ENCODE measurements around the gene MTMR1. TPM values are rescaled to one million over a fixed set of nuclear protein-coding genes. Genes with fewer than 3 reads are reported as not detected.

The MTMR1 gene
- polyA plus RNA-seq, 1 donor from 2014 or later, result 34.7 TPM

GRCh38 chrX:150683536-150684146 lies 9.6 kb upstream of the MTMR1 start:
- Histone ChIP-seq H4K20me1 (ENCODE audit: insufficient read depth) (no peaks in the 10 kb centered on the region), H3K79me2 (replicated peaks; ENCODE audit: insufficient read depth, low read length) (no peaks in the 10 kb centered on the region), H3K9me3 (ENCODE audit: low read length) (no peaks in the 10 kb centered on the region), H3K36me3 (ENCODE audit: insufficient read depth, low read length) (no peaks in the 10 kb centered on the region), H3F3A (ENCODE audit: insufficient read depth, low read length, poor library complexity, severe bottlenecking) (no peaks in the 10 kb centered on the region), H3K4me2 (ENCODE audit: low read length) (no peak overlapping the region), H3K9ac (ENCODE audit: low read length) (no peak overlapping the region), H3K9me2 (ENCODE audit: insufficient read depth, low read length) (no peaks in the 10 kb centered on the region), H3K27me3 (ENCODE audit: insufficient read depth, low read depth, low read length) (no peaks in the 10 kb centered on the region), H3K27ac (ENCODE audit: low read length) (no peak overlapping the region), H3K4me3 (ENCODE audit: low read length) (no peak overlapping the region), H2AFZ (ENCODE audit: low read depth, low read length) (no peak overlapping the region)
- TF ChIP-seq MXI1 (conservative IDR thresholded peaks at IDR 0.05; ENCODE audit: poor library complexity, severe bottlenecking) (no peak), RAD21 (conservative IDR thresholded peaks at IDR 0.05) (no peak), TAF1 (IDR thresholded peaks at IDR 0.05; ENCODE audit: low read depth) (no peak), REST (IDR thresholded peaks at IDR 0.05; ENCODE audit: borderline replicate concordance) (no peak), POLR2AphosphoS5 (IDR thresholded peaks at IDR 0.05) (no peak), EZH2 (IDR thresholded peaks at IDR 0.05; ENCODE audit: borderline replicate concordance, insufficient read depth, low read length, poor library complexity, severe bottlenecking) (no peak), EP300 (conservative IDR thresholded peaks at IDR 0.05; ENCODE audit: poor library complexity, severe bottlenecking) (no peak), CTCF (IDR thresholded peaks at IDR 0.05; ENCODE audit: poor library complexity, severe bottlenecking) (no peak), SMC3 (conservative IDR thresholded peaks at IDR 0.05; ENCODE audit: poor library complexity) (no peak)

GRCh38 chrX:150688911-150689451 lies 4.2 kb upstream of the MTMR1 start:
- no peak overlapping the region for H3K9ac ChIP-seq (ENCODE audit: low read length)

More at GRCh38 chrX:150688911-150689451, 4.2 kb upstream of the MTMR1 start:
- H3F3A ChIP-seq (ENCODE audit: insufficient read depth, low read length, poor library complexity, severe bottlenecking), result no peaks in the 10 kb centered on the region
- H3K4me3 ChIP-seq (ENCODE audit: low read length), result no peak overlapping the region
- H3K27me3 ChIP-seq (ENCODE audit: insufficient read depth, low read depth, low read length), result no peaks in the 10 kb centered on the region
- no peaks in the 10 kb centered on the region for H3K79me2 ChIP-seq (replicated peaks; ENCODE audit: insufficient read depth, low read length)
- no peaks in the 10 kb centered on the region for H3K36me3 ChIP-seq (ENCODE audit: insufficient read depth, low read length)
- H3K9me2 ChIP-seq (ENCODE audit: insufficient read depth, low read length), result no peaks in the 10 kb centered on the region
- H4K20me1 ChIP-seq (ENCODE audit: insufficient read depth), result no peaks in the 10 kb centered on the region
- TF ChIP-seq EP300 (conservative IDR thresholded peaks at IDR 0.05; ENCODE audit: poor library complexity, severe bottlenecking), result no peak
- no peak for TF ChIP-seq RAD21 (conservative IDR thresholded peaks at IDR 0.05)
- TF ChIP-seq EZH2 (IDR thresholded peaks at IDR 0.05; ENCODE audit: borderline replicate concordance, insufficient read depth, low read length, poor library complexity, severe bottlenecking), result no peak
- TF ChIP-seq MXI1 (conservative IDR thresholded peaks at IDR 0.05; ENCODE audit: poor library complexity, severe bottlenecking), result no peak
- no peak for TF ChIP-seq POLR2AphosphoS5 (IDR thresholded peaks at IDR 0.05)
- no peak for TF ChIP-seq TAF1 (IDR thresholded peaks at IDR 0.05; ENCODE audit: low read depth)
- no peak for TF ChIP-seq SMC3 (conservative IDR thresholded peaks at IDR 0.05; ENCODE audit: poor library complexity)
- TF ChIP-seq REST (IDR thresholded peaks at IDR 0.05; ENCODE audit: borderline replicate concordance), result no peak
- no peak for TF ChIP-seq CTCF (IDR thresholded peaks at IDR 0.05; ENCODE audit: poor library complexity, severe bottlenecking)
- no peak overlapping the region for H3K4me2 ChIP-seq (ENCODE audit: low read length)
- no peaks in the 10 kb centered on the region for H3K9me3 ChIP-seq (ENCODE audit: low read length)
- no peak overlapping the region for H3K27ac ChIP-seq (ENCODE audit: low read length)
- no peak overlapping the region for H2AFZ ChIP-seq (ENCODE audit: low read depth, low read length)

Measured in neural cell (in vitro differentiated cells).